ENCODE results near the gene NFKBIZ. TPM values are rescaled to one million over a fixed set of nuclear protein-coding genes. Genes with fewer than 3 reads are reported as not detected.

The NFKBIZ gene
- total RNA-seq, 1 donor from 2014 or later = 122 TPM

DNA sequence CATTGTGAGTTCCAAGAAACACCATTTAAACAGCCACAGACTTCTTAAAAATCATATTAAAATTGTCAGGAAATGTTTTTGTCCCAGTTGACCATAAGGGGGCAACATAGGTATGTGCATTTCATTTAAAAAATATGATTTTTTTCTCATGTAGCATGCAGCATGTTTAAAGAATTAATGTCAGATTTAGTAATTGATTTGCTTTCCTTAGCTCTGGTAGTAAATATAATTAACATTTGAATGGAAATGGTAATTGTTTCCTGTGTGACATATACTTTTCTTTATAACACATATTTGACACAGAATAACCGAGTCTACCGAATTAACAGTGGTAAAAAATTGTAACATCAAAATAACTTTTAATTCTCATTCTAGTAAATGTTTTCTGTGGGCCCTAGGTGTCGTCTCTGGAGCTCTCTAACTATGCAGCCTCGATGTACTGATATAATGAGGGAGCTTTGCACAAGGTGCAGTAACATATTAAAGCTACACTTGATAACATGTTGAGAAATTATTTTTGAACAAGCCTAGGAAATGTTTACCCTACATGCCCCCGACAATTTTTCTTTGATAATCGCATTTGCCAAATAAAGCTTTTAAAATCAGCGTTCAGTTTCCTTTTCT lies 35.4 kb upstream of the NFKBIZ start:
- H3K27me3 Mint-ChIP-seq (ENCODE audit: low read depth) = no peaks in the 10 kb centered on the region
- no peak overlapping the region for H3K27ac Mint-ChIP-seq
- H3K36me3 Mint-ChIP-seq (ENCODE audit: low read depth) = peaks cover 35% of the 10 kb centered on the region
- peaks cover 4% of the 10 kb centered on the region for H3K9me3 Mint-ChIP-seq
- no peak for DNase-seq (ENCODE audit: low spot score)
- peaks cover 56% of the 10 kb centered on the region for H3K4me1 Mint-ChIP-seq (ENCODE audit: low read depth)
- no peak overlapping the region for H3K4me3 Mint-ChIP-seq (ENCODE audit: low read depth)
- intact Hi-C loops (cut with micrococcal nuclease) = loop anchor here (1.0 to 5.0 kb wide), 5 partner anchors 13 to 411 kb away; no protein-coding TSS in a partner anchor

DNA sequence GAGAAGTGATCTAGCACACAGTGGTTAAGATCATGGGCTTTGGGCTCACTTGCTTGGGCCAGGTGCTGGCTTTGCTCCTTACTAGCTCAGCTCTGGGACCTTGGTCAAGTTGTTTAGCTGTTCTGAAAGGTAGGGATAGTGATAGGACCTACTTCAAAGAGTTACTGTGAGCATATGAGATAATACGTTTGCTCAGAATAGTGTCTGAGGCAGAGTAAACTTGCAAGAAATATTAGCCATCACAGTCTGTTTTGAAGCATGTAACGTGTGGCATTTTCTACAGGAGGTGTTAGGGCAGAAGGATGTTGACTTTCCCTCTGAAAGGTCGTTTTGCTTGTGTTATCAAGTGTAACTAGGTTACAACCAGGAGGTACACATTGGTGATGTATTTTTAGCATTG lies 34.5 kb upstream of the NFKBIZ start:
- Mint-ChIP-seq H3K9me3 (peaks cover 4% of the 10 kb centered on the region), H3K27me3 (ENCODE audit: low read depth) (no peaks in the 10 kb centered on the region), H3K27ac (peak overlapping the region; percentile 24), H3K4me1 (ENCODE audit: low read depth) (peaks cover 53% of the 10 kb centered on the region), H3K36me3 (ENCODE audit: low read depth) (peaks cover 39% of the 10 kb centered on the region), H3K4me3 (ENCODE audit: low read depth) (no peak overlapping the region)
- intact Hi-C loops (cut with micrococcal nuclease) = loop anchor here (1.0 to 5.0 kb wide), 2 partner anchors 12 to 122 kb away; no protein-coding TSS in a partner anchor
- no peak for DNase-seq (ENCODE audit: low spot score)

DNA sequence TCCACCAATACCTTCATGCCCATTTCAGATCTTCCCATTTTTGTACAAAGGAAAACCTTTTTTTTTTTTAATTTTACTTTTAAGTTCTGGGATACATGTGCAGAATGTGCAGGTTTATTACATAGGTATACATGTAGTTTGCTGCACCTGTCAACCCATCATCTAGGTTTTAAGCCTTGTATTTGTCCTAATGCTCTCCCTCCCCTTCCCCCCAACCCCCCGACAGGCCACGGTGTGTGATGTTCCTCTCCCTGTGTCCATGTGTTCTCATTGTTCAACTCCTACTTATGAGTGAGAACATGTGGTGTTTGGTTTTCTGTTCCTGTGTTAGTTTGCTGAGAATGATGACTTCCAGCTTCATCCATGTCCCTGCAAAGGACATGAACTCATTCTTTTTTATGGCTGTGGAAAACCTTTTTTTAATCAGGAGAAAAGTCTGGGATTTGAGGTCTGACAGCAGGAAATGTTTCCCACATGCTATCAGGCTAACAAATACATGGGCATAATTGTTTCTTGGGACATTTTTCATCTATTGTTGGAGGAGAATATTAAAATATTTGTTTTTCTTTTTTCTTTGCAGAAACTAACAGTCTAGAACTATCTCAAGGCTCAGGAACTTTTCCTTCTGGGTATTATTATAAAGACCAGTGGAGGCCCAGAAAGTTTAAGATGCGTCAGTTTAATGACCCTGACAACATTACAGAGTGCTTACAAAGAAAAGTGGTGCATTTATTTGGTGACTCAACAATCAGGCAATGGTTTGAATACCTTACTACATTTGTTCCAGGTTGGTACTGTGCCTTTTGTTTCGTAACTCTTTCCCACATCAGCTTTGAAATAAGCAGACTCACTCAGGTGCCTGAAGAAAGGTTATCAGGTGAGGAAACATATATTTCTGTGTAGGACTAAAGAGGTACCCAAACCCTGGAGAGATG lies 32.8 kb upstream of the NFKBIZ start:
- H3K9me3 Mint-ChIP-seq = no peaks in the 10 kb centered on the region
- H3K36me3 Mint-ChIP-seq (ENCODE audit: low read depth) = peaks cover 40% of the 10 kb centered on the region
- no peaks in the 10 kb centered on the region for H3K27me3 Mint-ChIP-seq (ENCODE audit: low read depth)
- peaks cover 39% of the 10 kb centered on the region for H3K4me1 Mint-ChIP-seq (ENCODE audit: low read depth)
- no peak overlapping the region for H3K27ac Mint-ChIP-seq
- H3K4me3 Mint-ChIP-seq (ENCODE audit: low read depth) = no peak overlapping the region
- DNase-seq (ENCODE audit: low spot score) = no peak
- intact Hi-C loops (cut with micrococcal nuclease) = no loop called here

DNA sequence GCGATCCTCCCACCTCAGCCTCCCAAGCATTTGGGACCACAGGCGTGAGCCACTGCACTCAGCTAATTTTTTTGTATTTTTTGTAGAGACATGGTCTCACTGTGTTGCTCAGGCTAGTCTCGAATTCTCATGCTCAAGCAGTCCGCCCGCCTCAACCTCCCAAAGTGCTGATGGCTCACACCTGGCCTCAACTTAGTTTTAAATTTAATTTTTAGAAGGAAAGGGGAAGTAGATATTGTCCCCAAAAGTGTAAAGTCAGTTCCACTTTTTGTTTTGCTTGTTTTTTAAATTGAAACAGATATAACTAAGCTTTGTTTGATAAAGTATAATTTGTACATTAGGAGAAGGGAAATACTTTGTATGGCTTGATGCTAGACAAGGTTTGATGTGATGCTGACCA lies 31.3 kb upstream of the NFKBIZ start:
- Mint-ChIP-seq H3K4me1 (ENCODE audit: low read depth) (peaks cover 37% of the 10 kb centered on the region), H3K9me3 (no peaks in the 10 kb centered on the region), H3K36me3 (ENCODE audit: low read depth) (peaks cover 50% of the 10 kb centered on the region), H3K27me3 (ENCODE audit: low read depth) (no peaks in the 10 kb centered on the region), H3K27ac (no peak overlapping the region), H3K4me3 (ENCODE audit: low read depth) (no peak overlapping the region)
- no peak for DNase-seq (ENCODE audit: low spot score)
- intact Hi-C loops (cut with micrococcal nuclease) = no loop called here

DNA sequence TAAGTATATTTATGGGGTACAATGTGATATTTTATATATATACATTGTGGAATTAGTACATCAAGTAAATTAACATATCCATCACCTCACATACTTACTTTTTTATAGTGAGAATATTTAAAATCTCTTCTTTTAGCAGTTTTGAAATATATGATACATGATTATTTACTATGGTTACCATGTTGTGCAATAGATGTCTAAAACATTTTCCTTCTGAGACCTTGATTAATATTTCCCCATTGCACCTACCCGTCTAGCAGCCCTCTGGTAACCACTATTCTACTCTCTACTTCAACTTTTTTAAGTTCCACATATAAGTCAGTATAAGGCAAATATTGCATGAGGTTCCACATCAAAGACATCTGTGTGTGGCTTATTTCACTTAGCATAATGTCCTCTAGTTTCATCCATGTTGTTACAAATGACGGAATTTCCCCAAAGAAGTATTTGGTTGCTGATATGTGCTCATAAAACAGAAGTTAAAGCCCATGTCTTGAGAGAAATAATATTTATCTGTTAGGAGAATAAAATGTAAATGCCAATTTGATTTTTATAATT lies 29.6 kb upstream of the NFKBIZ start:
- DNase-seq (ENCODE audit: low spot score) = no peak
- Mint-ChIP-seq H3K27ac (no peak overlapping the region), H3K9me3 (no peaks in the 10 kb centered on the region), H3K4me1 (ENCODE audit: low read depth) (peaks cover 23% of the 10 kb centered on the region), H3K27me3 (ENCODE audit: low read depth) (no peaks in the 10 kb centered on the region), H3K36me3 (ENCODE audit: low read depth) (peaks cover 60% of the 10 kb centered on the region), H3K4me3 (ENCODE audit: low read depth) (no peak overlapping the region)
- intact Hi-C loops (cut with micrococcal nuclease) = no loop called here

DNA sequence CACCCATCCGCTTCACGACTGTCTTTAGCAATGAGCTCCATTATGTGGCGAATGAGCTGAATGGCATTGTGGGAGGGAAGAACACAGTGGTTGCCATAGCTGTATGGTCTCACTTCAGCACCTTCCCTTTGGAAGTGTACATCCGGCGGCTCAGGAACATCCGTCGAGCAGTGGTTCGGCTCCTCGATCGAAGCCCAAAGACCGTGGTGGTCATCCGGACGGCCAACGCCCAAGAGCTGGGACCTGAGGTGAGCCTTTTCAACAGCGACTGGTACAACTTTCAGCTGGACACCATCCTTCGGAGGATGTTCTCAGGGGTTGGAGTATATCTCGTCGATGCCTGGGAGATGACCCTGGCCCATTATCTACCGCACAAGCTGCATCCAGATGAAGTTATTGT lies 27.8 kb upstream of the NFKBIZ start:
- peaks cover 23% of the 10 kb centered on the region for H3K4me1 Mint-ChIP-seq (ENCODE audit: low read depth)
- no peaks in the 10 kb centered on the region for H3K27me3 Mint-ChIP-seq (ENCODE audit: low read depth)
- intact Hi-C loops (cut with micrococcal nuclease) = no loop called here
- H3K36me3 Mint-ChIP-seq (ENCODE audit: low read depth) = peaks cover 67% of the 10 kb centered on the region
- H3K9me3 Mint-ChIP-seq = no peaks in the 10 kb centered on the region
- DNase-seq (ENCODE audit: low spot score) = no peak
- no peak overlapping the region for H3K27ac Mint-ChIP-seq
- no peak overlapping the region for H3K4me3 Mint-ChIP-seq (ENCODE audit: low read depth)

DNA sequence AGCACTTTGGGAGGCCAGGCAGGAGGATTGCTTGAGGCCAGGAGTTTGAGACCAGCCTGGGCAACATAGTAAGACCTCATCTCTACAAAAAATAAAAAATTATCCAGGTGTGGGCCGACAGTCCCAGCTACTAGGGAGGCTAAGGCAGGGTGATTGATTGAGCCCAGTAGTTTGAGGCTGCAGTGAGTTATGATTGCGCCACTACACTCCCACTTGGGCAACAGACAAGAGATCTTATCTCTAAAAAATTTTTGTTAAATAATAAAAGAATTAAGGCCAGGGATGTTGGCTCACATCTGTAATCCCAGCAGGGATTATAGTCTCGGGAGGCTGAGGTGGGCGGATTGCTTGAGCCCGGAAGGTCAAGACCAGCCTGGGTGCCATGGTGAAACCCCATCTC lies 25.8 kb upstream of the NFKBIZ start:
- H3K27me3 Mint-ChIP-seq (ENCODE audit: low read depth) = no peaks in the 10 kb centered on the region
- H3K4me3 Mint-ChIP-seq (ENCODE audit: low read depth) = no peak overlapping the region
- no peak overlapping the region for H3K27ac Mint-ChIP-seq
- no peaks in the 10 kb centered on the region for H3K9me3 Mint-ChIP-seq
- intact Hi-C loops (cut with micrococcal nuclease) = no loop called here
- peaks cover 53% of the 10 kb centered on the region for H3K36me3 Mint-ChIP-seq (ENCODE audit: low read depth)
- no peak for DNase-seq (ENCODE audit: low spot score)
- H3K4me1 Mint-ChIP-seq (ENCODE audit: low read depth) = peaks cover 32% of the 10 kb centered on the region

DNA sequence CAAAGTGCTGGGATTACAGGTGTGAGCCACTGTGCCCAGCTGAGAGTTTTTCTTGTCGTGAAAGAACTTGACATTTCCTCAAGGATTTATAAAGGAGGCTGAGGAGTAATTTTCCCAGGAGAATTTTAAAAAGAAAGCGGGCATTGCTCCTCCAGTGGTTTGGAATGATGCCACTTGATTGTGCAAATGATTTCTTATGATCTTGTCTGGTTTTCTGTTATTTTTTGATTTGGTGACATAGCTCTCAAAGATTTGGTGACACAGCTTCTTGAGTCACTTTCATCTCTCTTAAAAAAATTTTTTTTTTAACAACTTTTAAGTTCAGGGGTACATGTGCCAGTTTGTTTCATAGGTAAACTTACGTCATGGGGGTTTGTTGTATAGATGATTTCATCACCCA lies 24.6 kb upstream of the NFKBIZ start:
- no peak overlapping the region for H3K4me3 Mint-ChIP-seq (ENCODE audit: low read depth)
- no peaks in the 10 kb centered on the region for H3K27me3 Mint-ChIP-seq (ENCODE audit: low read depth)
- no peaks in the 10 kb centered on the region for H3K9me3 Mint-ChIP-seq
- intact Hi-C loops (cut with micrococcal nuclease) = loop anchor here (5.0 kb wide), 1 partner anchor 38 kb away; no protein-coding TSS in a partner anchor
- H3K36me3 Mint-ChIP-seq (ENCODE audit: low read depth) = peaks cover 58% of the 10 kb centered on the region
- peaks cover 39% of the 10 kb centered on the region for H3K4me1 Mint-ChIP-seq (ENCODE audit: low read depth)
- DNase-seq (ENCODE audit: low spot score) = no peak
- H3K27ac Mint-ChIP-seq = peak overlapping the region; percentile 28

DNA sequence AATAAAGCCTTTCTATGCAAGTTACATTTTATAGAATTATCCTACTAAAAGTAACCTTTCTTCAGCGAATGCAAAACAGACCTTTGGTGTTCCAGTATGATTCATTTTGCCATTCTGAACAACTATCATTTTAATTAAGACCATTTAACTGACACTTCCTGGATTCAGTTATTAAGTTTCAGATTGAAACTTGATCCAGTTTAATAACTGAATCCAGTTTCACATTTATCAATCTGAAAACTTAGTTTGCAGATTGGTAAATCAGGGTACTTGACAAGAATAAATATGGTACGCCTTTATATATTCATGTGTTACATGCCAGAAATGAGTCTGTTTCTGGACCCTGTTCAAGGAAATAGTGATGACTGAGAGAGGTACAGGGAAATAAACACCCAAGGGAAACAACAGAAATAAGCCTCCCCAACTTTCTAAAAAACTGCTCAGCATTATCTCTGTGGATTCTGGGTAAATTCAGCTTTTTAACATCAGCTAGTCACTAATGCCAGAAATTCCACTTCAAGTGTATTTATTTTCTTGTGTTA lies 23.3 kb upstream of the NFKBIZ start:
- peak overlapping the region; percentile 99 for H3K27ac Mint-ChIP-seq
- no peaks in the 10 kb centered on the region for H3K27me3 Mint-ChIP-seq (ENCODE audit: low read depth)
- H3K4me3 Mint-ChIP-seq (ENCODE audit: low read depth) = peak overlapping the region; percentile 73
- peaks cover 48% of the 10 kb centered on the region for H3K4me1 Mint-ChIP-seq (ENCODE audit: low read depth)
- peaks cover 62% of the 10 kb centered on the region for H3K36me3 Mint-ChIP-seq (ENCODE audit: low read depth)
- H3K9me3 Mint-ChIP-seq = no peaks in the 10 kb centered on the region
- DNase-seq (ENCODE audit: low spot score) = no peak
- intact Hi-C loops (cut with micrococcal nuclease) = loop anchor here (2.0 to 5.0 kb wide), 2 partner anchors 36 to 337 kb away; no protein-coding TSS in a partner anchor

DNA sequence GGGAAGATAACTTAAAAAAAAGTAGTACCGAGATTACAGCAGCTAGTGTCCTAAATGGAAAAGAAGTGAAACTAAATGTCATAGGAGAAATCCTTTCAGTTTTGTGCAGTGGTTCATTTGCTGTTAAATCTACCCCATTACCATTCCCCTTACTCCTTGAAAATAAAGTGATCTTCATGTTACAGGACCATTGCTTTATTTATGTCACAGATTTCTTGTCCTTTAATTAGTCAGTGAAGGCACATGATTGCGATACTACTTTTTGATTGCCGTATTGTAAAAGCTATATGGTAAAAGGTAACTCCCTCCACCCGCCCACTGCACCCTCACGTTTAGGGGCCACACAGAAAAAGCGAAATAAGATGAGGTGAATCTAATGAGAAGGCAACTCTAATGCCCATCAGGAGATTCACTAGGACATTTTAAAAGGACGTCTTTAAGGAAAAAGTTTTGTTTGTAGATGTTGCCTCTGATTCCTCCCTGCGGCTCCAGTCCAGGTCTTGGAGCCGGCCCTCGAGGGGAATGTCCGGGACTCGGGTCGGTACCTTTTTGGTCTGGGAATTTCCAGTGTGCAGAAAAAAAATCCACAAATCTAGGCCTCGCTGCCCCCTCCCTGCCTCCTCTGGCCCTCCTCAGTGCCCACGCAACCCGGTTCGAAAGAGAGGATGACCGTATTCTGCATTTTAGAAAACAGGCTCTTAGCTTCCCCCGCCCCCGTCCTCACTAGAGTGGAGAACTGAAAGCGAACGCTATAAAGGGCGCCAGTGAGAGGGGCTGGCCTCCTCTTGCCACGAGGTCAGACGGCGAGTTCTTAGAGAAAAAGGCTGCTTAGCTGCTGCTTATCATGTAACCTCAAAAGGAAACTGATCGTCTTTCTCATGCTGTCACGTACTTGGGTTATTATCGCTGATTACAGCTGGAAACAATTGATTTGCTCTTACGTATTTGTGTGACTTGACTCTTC lies 21.8 kb upstream of the NFKBIZ start:
- no peaks in the 10 kb centered on the region for H3K9me3 Mint-ChIP-seq
- intact Hi-C loops (cut with micrococcal nuclease) = loop anchor here (1.0 to 5.0 kb wide), 8 partner anchors 13 to 335 kb away; no protein-coding TSS in a partner anchor
- DNase-seq (ENCODE audit: low spot score) = peak; percentile 77
- peaks cover 64% of the 10 kb centered on the region for H3K36me3 Mint-ChIP-seq (ENCODE audit: low read depth)
- H3K27me3 Mint-ChIP-seq (ENCODE audit: low read depth) = no peaks in the 10 kb centered on the region
- H3K4me1 Mint-ChIP-seq (ENCODE audit: low read depth) = peaks cover 55% of the 10 kb centered on the region
- H3K27ac Mint-ChIP-seq = peak overlapping the region; percentile 98
- peak overlapping the region; percentile 93 for H3K4me3 Mint-ChIP-seq (ENCODE audit: low read depth)

DNA sequence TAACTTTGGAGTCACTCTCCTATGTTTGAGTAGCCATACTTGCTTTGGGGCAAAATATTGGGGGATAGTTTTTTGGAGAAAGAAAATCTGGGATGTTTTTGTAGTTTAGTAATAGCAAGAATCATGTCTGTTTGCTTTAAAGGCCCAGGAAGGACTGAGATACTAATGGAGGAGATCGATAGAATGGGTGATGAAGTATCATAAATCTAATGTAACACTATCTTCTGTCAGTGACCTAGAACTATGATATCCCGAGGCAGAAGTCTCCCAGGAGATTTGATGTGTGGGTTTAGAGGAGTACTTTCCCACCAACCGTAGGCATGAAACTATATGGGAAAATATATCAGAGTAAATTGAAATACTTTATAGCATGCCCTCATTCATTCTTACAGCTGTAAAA lies 21.0 kb upstream of the NFKBIZ start:
- intact Hi-C loops (cut with micrococcal nuclease) = loop anchor here (5.0 kb wide), 1 partner anchor 34 kb away; no protein-coding TSS in a partner anchor
- Mint-ChIP-seq H3K4me3 (ENCODE audit: low read depth) (peak overlapping the region; percentile 93), H3K27me3 (ENCODE audit: low read depth) (no peaks in the 10 kb centered on the region), H3K4me1 (ENCODE audit: low read depth) (peaks cover 63% of the 10 kb centered on the region), H3K9me3 (no peaks in the 10 kb centered on the region), H3K36me3 (ENCODE audit: low read depth) (peaks cover 67% of the 10 kb centered on the region), H3K27ac (peak overlapping the region; percentile 98)
- DNase-seq (ENCODE audit: low spot score) = no peak
